ENCODE results near the gene RAN.
A peak's percentile ranks its signal among the peaks of the same experiment; 100 is the strongest.
"Not testable (repeated sequence)": the region's sequence is repeated elsewhere in the genome, so short reads cannot be mapped to it uniquely, and the experiment has no call there.

The RAN gene

GRCh38 chr12:130871286-130872178 is at the start of gene RAN:
TSS of gene RAN (plus strand) at chr12:130872066. CDS start at chr12:130872594, 528 bp downstream.
- peak; percentile 95 for DNase-seq (ENCODE audit: low read depth)

GRCh38 chr12:130825771-130826150 is 46.1 kb upstream of the RAN start:
- DNase-seq (ENCODE audit: low read depth): no peak

GRCh38 chr12:130826151-130826801 is 45.6 kb upstream of the RAN start:
- DNase-seq (ENCODE audit: low read depth): peak; percentile 65

GRCh38 chr12:130827432-130827831 is 44.4 kb upstream of the RAN start:
- no peak for DNase-seq (ENCODE audit: low read depth)

GRCh38 chr12:130828895-130829294 is 43.0 kb upstream of the RAN start:
- no peak for DNase-seq (ENCODE audit: low read depth)

- no peak for DNase-seq (ENCODE audit: low read depth)
These were observed 42.2 kb upstream of the RAN start for GRCh38 chr12:130829391-130830245.

- no peak for DNase-seq (ENCODE audit: low read depth)
These were observed 41.7 kb upstream of the RAN start for GRCh38 chr12:130830246-130830551.

GRCh38 chr12:130831246-130831645 is 40.6 kb upstream of the RAN start:
- DNase-seq (ENCODE audit: low read depth): no peak

- no peak for DNase-seq (ENCODE audit: low read depth)
These were observed 39.9 kb upstream of the RAN start for GRCh38 chr12:130831876-130832405.

- no peak for DNase-seq (ENCODE audit: low read depth)
These were observed 39.2 kb upstream of the RAN start for GRCh38 chr12:130832561-130833209.

GRCh38 chr12:130835011-130835410 is 36.9 kb upstream of the RAN start:
- no peak for DNase-seq (ENCODE audit: low read depth)

- DNase-seq (ENCODE audit: low read depth): no peak
These were observed 36.4 kb upstream of the RAN start for GRCh38 chr12:130835436-130835835.

- DNase-seq (ENCODE audit: low read depth): no peak
These were observed 33.4 kb upstream of the RAN start for GRCh38 chr12:130838284-130838950.

- DNase-seq (ENCODE audit: low read depth): peak; percentile 91
These were observed 32.7 kb upstream of the RAN start, which contains the start of gene STX2 for GRCh38 chr12:130838951-130839769. TSS of gene STX2 (minus strand) at chr12:130839250. CDS start at chr12:130839099, 151 bp downstream.

- no peak for DNase-seq (ENCODE audit: low read depth)
These were observed 32.0 kb upstream of the RAN start for GRCh38 chr12:130839770-130840404.

GRCh38 chr12:130846369-130846768 is 25.5 kb upstream of the RAN start:
- no peak for DNase-seq (ENCODE audit: low read depth)

- DNase-seq (ENCODE audit: low read depth): no peak
These were observed 24.8 kb upstream of the RAN start for GRCh38 chr12:130847112-130847511.

GRCh38 chr12:130848105-130848504 is 23.8 kb upstream of the RAN start:
- DNase-seq (ENCODE audit: low read depth): not testable (repeated sequence)

- DNase-seq (ENCODE audit: low read depth): not testable (repeated sequence)
These were observed 23.0 kb upstream of the RAN start for GRCh38 chr12:130848785-130849305.
